GM18526 (cell line): ENCODE data around the gene LUM.

Experiments used
- POLR2A ChIP-seq: IDR thresholded peaks from 3 replicates; pipeline ENCODE4 v1.6.1; 2011; ENCODE audit not compliant: insufficient read length; ENCODE audit errors: extremely low read depth

The LUM gene, protein sequence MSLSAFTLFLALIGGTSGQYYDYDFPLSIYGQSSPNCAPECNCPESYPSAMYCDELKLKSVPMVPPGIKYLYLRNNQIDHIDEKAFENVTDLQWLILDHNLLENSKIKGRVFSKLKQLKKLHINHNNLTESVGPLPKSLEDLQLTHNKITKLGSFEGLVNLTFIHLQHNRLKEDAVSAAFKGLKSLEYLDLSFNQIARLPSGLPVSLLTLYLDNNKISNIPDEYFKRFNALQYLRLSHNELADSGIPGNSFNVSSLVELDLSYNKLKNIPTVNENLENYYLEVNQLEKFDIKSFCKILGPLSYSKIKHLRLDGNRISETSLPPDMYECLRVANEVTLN

DNA sequence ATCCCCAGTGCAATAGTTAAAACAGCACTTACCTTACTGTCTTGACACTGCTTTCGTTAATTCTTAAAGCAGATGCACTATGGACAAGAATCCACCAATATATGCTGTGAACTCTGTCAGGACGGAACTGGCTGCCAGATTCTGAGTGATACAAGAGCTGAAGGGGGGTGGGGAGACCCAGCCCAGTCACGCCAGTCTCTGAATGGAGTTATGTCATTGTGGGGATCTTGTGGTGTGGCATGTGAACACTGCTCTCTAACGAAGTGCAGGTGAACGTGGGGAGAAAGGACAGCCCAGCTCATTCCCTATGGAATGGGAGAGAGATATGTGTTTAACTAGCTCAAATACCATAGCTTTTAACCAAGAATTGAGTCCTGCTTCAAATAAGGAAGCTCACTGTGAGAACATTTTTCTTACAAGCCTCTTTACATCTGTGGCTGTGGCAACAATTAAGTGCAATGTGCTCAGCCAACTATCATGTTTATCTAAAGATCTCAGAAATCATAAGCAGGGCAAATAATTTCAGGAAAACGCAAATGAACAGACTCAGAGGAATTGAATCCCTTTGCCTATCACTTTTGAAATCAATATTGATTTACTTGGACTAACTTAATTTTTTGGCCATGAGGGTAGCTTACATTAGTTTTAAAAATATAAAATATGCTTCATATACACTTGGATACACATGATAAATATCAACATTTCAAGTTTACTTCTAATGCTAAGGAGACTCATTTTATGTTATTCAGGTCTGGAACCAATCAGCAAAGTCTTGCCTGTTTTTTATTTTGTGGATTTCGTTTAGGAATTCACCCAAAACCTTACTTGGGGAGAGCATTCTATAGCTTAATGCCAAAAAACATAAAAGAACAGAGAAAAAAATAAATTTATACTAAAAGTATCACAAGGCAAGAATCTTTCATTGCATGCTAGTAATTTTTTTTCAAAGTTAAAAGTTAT is at the start of gene LUM:
TSS of gene LUM (minus strand) at position 129 of the 960 bp plus-strand sequence. CDS start 2,515 bp downstream, outside the sequence.
- no peak for TF ChIP-seq POLR2A

DNA sequence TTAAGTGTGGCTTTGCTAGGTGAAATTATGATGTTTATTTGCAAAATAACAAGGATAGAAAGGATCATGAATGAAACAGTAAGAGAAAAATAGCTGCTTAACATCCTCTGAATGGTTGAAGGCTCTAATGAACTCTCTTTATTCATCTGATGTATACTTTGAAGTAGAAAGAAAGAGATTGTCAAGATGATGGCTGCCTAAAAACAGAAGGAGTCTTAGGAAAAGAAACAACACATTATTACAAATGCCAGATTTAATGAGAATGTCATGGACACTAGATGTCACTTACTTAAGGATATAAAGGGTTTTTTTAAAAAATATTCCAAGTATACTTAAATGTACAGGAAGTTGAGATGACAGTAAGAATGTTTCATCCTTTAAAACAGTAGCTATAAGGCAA is 49.7 kb upstream of the LUM start:
- no peak for TF ChIP-seq POLR2A

DNA sequence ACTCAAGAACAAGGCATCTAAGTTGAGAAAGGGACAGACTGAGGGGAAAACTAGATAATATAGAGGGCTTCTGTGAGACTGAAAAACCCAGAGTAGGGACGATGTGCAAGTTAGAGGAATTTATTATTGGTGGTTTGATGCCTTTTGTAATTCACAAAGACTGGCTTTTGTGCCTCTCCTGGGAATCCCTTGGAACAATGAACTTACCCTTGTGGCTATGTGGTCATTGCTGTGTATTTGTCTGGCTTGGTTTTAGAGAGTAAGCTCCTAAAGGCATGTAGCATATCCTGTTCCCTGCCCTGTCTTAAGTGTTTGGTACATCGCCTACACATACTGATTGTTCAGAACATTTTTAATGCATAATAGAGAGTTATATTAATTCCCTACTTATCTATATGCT is 44.7 kb upstream of the LUM start:
- TF ChIP-seq POLR2A: no peak

DNA sequence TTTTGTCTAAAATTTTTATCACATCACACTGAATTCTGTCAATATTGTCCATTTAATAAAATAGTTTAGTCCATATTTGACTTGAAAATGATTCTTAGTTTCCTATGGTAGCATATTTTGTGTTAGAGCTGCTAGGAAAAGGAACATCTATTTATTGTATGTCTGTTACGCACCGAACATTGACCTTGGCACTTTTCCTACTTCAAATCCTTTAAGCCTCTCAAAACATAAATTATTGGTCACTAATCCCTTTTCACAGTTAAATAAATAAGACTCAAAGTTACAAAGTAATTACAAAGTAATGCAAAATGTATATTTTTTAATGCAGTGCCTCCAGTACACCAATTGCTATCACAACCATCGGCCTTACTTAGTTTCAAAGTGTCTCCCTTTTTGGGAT is 42.8 kb upstream of the LUM start:
- TF ChIP-seq POLR2A: no peak

DNA sequence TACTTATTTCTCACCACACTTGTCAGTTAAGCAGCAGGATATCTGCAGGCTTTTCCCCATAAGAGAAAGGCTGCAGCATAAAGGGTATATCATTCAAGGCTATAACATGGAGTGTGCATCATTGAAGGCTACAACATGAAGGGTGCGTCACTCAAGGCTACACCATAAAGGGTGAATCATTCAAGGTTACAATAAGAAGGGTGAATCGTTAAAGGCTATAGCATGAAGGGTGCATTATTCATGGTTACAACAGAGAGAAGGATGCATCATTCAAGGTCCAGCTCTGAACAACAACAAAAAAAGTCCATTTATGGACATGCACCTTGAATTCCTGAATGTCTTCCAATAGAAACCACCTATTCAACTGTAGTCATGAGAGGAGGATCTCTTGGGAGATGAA is 32.8 kb upstream of the LUM start:
- no peak for TF ChIP-seq POLR2A

DNA sequence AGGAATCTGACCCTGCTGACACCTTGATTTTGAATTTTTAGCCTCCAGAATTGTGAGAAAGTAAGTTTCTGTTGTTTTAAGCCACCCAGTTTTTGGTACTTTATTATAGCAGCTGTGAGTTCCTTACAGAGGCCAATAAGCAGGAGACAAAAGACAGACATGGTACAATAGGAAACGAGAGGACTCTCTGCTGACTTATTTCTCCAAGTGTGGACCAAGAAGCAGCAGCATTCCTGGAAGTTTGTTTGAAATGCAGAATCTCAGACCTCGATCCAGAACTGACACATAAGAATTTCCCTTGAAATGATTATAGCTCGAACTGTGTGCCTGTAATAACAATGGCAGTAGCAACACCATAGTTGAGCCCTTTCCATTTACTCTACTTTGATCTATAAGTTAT is 31.9 kb upstream of the LUM start:
- no peak for TF ChIP-seq POLR2A

DNA sequence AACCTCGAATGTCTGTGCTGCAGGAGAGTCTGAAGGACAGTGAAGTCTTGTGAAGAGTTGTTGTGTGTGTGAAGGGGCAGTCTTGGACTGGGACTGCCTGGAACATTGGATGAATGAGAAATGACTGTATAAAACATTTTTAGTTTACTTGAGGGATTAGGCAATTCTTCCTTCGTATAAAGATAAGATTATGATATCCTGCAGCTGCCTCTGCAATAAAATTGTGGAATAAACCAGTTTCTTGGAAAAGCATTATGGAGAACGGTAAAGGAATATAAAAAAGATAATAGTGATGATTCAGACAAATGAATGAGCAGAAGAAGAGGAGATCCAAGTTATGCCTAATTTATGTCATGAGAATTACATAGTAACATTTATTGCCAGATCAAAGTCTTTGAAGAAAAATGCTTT is 30.9 kb upstream of the LUM start:
- TF ChIP-seq POLR2A: no peak

DNA sequence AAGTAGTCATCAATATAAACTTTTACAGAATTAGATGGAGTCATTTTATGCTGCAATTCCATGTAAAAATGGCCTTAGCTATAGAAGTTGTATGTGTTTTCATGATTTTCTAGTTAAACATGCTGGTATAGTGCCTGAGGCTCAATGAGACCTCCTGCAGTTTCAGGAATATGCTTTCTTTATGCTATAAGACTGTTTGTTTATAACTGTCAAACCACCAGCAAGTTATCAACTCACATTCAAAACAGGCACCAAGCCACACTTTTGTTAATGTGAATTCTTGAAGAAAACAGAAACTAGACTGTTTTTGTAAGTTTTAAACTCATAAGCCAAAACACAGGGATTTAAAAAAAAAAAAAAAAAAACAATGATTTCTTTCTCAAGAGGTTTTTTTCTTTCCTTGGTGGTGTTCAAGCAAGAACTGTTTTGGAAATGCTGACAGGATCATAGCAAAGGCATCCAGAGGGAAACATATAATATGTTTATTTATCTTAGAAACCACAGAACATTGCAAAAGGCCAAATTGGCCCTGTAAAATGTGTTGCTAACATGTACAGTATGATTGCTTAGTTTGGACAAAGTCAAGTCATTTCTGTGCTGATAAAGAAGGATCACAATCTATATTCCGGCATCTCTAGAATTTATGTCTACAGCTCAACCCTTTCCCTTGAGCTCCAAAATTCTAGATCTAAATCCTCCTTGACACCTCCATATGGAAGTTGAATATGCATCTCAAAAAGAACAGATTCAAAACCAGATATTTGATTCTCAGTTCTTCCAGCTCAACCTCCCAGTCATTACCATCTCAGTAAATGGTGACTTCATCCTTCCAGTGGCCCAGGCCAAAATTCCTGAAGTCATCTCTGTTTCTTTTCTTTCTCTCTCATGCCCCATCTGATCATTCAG is 29.0 kb upstream of the LUM start:
- TF ChIP-seq POLR2A: no peak

DNA sequence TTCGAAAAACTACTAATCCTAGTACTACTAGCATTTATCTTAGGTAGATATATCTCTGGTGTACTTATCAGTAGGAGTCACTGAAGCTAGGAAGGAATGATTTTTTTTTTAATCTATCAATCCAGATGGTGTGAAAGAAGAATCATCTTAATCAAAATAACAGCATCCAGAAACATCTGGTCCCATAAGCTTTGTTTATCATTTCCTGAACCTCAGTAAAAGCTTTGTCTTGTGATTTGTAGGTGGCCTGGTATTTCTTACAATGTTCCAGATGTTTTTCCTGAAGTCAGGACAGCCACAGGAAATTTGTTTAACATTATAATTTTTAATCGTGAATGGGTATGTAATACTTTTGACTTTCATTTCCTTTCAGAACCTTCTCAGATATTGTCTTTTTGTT is 28.0 kb upstream of the LUM start:
- TF ChIP-seq POLR2A: no peak

DNA sequence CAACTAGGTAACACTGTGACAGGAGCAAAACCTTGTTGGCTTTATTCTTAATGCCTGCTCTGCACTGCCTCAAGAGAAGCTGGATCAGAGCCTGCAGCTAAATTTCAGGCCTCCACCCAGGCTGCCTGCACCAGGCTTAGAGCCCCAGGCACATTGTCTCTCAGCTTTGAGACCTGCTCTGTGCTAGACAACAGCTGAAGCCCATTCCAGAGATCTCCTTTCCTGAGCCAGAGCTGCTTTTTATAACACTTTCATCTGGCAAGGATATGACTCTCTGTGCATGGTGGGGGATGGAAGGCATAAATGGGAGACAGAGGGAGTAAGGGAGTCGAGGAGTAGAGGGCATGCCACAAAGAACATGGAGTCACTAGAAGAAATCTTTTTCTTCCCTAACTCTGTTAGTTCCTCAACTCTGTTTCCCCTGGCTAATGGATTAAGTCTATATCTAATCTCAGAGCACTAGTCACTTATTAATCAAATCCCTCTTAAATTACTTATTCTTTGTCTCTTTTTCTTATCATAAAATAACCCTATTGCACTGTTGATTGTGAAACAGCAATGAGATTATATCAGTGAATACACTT is 27.1 kb upstream of the LUM start:
- TF ChIP-seq POLR2A: no peak

DNA sequence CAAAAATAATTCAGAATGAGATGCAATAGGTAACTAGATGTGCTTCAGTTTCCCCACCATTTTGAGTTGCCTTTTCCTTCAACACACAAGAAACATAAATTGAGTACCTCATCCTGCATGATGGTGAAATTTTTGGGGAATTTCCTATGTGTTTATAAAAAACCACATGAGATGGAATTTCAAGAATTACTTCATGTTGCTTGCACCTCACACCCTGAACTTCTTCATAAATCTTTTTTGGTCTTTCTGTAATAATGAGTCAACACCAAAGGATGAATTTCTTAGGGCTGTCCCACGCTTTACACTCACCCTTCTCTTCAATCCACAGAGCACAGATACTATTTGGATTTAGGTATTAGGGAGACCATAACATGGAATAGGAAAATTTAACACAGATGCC is 22.6 kb upstream of the LUM start:
- TF ChIP-seq POLR2A: no peak

DNA sequence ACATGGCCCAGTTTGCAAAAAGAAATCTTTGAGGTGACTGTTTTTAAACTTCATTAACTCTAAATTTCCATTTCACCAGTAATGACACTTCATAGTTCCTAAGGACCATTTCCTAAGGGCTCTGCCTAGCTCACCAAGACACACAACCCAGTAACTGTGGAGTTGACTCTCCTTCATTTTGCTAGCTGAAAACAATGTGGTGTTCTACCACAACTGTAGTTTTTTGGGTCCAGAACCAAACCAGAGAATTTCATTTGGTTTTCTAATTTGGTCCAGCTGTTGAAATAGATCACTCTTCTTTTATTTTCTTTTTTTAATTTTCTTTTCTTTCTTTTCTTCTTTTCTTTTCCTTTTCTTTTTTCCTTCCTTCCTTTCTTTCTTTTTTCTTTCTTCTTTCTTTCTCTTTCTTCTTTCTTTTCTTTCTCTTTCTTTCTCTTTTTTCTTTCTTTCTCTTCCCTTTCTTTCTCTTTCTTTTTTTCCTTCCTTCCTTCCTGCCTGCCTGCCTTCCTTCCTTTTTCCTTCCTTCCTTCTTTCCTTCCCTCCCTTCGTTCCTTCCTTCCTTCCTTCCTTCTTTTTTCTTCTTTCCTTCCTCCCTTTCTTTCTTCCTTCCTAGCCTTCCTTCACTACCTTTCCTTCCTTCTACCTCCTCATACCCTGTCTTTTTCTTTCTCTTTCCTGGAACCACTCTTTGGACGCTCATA is 18.5 kb upstream of the LUM start:
- no peak for TF ChIP-seq POLR2A

DNA sequence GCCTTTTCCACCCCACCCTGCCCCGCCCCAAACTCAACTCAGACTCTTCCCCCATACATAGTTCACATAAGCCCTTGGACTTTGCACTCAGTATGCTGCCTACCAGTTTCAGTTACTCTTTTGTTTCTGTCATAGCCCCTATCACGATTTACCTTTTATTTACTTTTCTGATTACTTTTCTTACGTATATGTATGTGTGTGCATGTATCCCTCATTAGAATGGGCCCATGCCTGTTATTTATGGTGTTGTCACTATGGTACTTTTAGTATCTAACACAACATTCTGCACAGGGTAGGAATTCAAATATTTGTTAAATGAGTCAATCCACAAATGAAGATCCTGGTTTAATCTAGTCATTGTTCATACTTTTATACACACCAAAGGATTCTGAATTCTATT is 16.5 kb upstream of the LUM start:
- TF ChIP-seq POLR2A: no peak

DNA sequence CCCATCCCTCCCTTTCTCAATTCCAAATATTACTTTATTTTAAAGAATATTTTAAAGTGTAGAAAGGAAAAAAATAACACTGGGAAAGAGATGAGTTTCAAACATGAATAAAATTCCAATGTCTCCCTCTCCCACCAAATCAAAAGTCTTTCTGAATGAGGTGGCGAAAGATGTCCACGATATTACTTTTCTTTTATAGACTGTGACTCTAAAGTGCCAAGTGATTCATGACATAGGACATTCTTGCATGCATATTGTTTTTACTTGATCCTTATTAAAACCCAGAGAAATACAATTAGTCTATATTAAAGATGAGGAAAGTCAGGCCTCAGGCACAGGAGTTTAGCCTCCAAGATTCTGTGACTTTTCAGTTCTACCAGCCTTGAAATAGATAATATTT is 16.0 kb upstream of the LUM start:
- no peak for TF ChIP-seq POLR2A
